NCI-H748 (cell line): ENCODE results near the gene MTHFD2.
"Not testable (repeated sequence)": the region's sequence is repeated elsewhere in the genome, so short reads cannot be mapped to it uniquely, and the experiment has no call there.

Experiments
- DNase-seq: peaks from one replicate; lab custom pipeline; 2025; ENCODE audit not compliant: unreplicated experiment; lab: John Stamatoyannopoulos, UW

MTHFD2 gene

GRCh38 chr2:74198461-74199274 lies at the start of gene MTHFD2:
Gene MTHFD2, plus strand, starts transcription at chr2:74198615. Its CDS starts 27 bp downstream, at chr2:74198642.
- DNase-seq = peak; percentile 98

GRCh38 chr2:74149247-74149525 lies 49.2 kb upstream of the MTHFD2 start:
- no peak for DNase-seq

- DNase-seq = no peak
Observed at GRCh38 chr2:74149570-74150319, 48.7 kb upstream of the MTHFD2 start.

- no peak for DNase-seq
Observed at GRCh38 chr2:74152954-74153353, 45.5 kb upstream of the MTHFD2 start.

GRCh38 chr2:74155830-74156229 lies 42.6 kb upstream of the MTHFD2 start:
- DNase-seq = no peak

GRCh38 chr2:74162951-74163350 lies 35.5 kb upstream of the MTHFD2 start:
- DNase-seq = no peak

- no peak for DNase-seq
Observed at GRCh38 chr2:74164761-74165160, 33.7 kb upstream of the MTHFD2 start.

GRCh38 chr2:74168739-74169138 lies 29.7 kb upstream of the MTHFD2 start:
- no peak for DNase-seq

- DNase-seq = no peak
Observed at GRCh38 chr2:74174909-74175308, 23.5 kb upstream of the MTHFD2 start.

GRCh38 chr2:74177696-74178095 lies 20.7 kb upstream of the MTHFD2 start:
- no peak for DNase-seq

GRCh38 chr2:74178211-74179062 lies 20.0 kb upstream of the MTHFD2 start, which contains the start of gene MOB1A:
Gene MOB1A, minus strand, starts transcription at chr2:74178879. Its CDS starts 205 bp downstream, at chr2:74178674.
- peak; percentile 97 for DNase-seq

- no peak for DNase-seq
Observed at GRCh38 chr2:74179063-74179865, 19.2 kb upstream of the MTHFD2 start.

GRCh38 chr2:74181739-74182138 lies 16.7 kb upstream of the MTHFD2 start:
- DNase-seq = no peak

- DNase-seq = no peak
Observed at GRCh38 chr2:74183878-74184277, 14.5 kb upstream of the MTHFD2 start.

- no peak for DNase-seq
Observed at GRCh38 chr2:74186038-74186437, 12.4 kb upstream of the MTHFD2 start.

GRCh38 chr2:74186706-74187105 lies 11.7 kb upstream of the MTHFD2 start:
- DNase-seq = not testable (repeated sequence)

GRCh38 chr2:74188018-74188601 lies 10.3 kb upstream of the MTHFD2 start:
- no peak for DNase-seq

- no peak for DNase-seq
Observed at GRCh38 chr2:74188696-74189095, 9.7 kb upstream of the MTHFD2 start.

GRCh38 chr2:74191596-74192380 lies 6.6 kb upstream of the MTHFD2 start:
- DNase-seq = peak; percentile 41
